GM12874 (cell line): Measurements from ENCODE around the gene CCN5.

Source experiments
- CTCF ChIP-seq: IDR thresholded peaks from 2 replicates; pipeline ENCODE4 v1.5.1; 2011; ENCODE audit warnings: low read depth, mild to moderate bottlenecking, control low read depth, low read length, moderate library complexity; ENCODE audit not compliant: insufficient read depth

The CCN5 gene

GRCh38 chr20:44759595-44759994, 44.4 kb downstream of the CCN5 start:
- TF ChIP-seq CTCF = no peak

- no peak for TF ChIP-seq CTCF
Observed at GRCh38 chr20:44761423-44761822, 46.3 kb downstream of the CCN5 start.

- TF ChIP-seq CTCF = no peak
Observed at GRCh38 chr20:44762466-44763140, 47.4 kb downstream of the CCN5 start.

GRCh38 chr20:44765091-44765490, 49.9 kb downstream of the CCN5 start:
- no peak for TF ChIP-seq CTCF

GRCh38 chr20:44765701-44766347, 50.7 kb downstream of the CCN5 start:
- no peak for TF ChIP-seq CTCF

- no peak for TF ChIP-seq CTCF
Observed at GRCh38 chr20:44768256-44768655, 53.1 kb downstream of the CCN5 start.

- no peak for TF ChIP-seq CTCF
Observed at GRCh38 chr20:44768854-44769480, 53.8 kb downstream of the CCN5 start.
